Measurements from ENCODE around the gene TSPYL2.

Gene TSPYL2

GRCh38 chrX:53080628-53081580, 1.3 kb upstream of the TSPYL2 start:
- peak; percentile 27 for DNase-seq

GRCh38 chrX:53082773-53083616, 828 bp downstream of the TSPYL2 start:
- DNase-seq = no peak

GRCh38 chrX:53084043-53084570, 1.9 kb downstream of the TSPYL2 start:
- DNase-seq = no peak

- DNase-seq = no peak
Measured at GRCh38 chrX:53084863-53085262, 2.7 kb downstream of the TSPYL2 start.

- DNase-seq = no peak
Measured at GRCh38 chrX:53085661-53086229, 3.6 kb downstream of the TSPYL2 start.

- no peak for DNase-seq
Measured at GRCh38 chrX:53086464-53086863, 4.3 kb downstream of the TSPYL2 start.

- DNase-seq = no peak
Measured at GRCh38 chrX:53087388-53087831, 5.2 kb downstream of the TSPYL2 start.

- DNase-seq = peak; percentile 89
Measured at GRCh38 chrX:53088136-53088974, 6.2 kb downstream of the TSPYL2 start.

GRCh38 chrX:53089224-53089842, 7.2 kb downstream of the TSPYL2 start:
- DNase-seq = peak; percentile 64

- DNase-seq = no peak
Measured at GRCh38 chrX:53089925-53090324, 7.8 kb downstream of the TSPYL2 start.

GRCh38 chrX:53091354-53091753, 9.2 kb downstream of the TSPYL2 start:
- DNase-seq = no peak

- DNase-seq = peak; percentile 66
Measured at GRCh38 chrX:53093177-53093655, 11.0 kb downstream of the TSPYL2 start.

GRCh38 chrX:53093748-53094581, 11.8 kb downstream of the TSPYL2 start, which contains the start of gene KANTR:
KANTR (plus strand) TSS chrX:53094142; CDS start chrX:53124273, 30,131 bp downstream.
- DNase-seq = peak; percentile 88

- DNase-seq = no peak
Measured at GRCh38 chrX:53094582-53094905, 12.4 kb downstream of the TSPYL2 start.

GRCh38 chrX:53095796-53096195, 13.6 kb downstream of the TSPYL2 start:
- no peak for DNase-seq

- no peak for DNase-seq
Measured at GRCh38 chrX:53114864-53115549, 32.8 kb downstream of the TSPYL2 start.

- DNase-seq = no peak
Measured at GRCh38 chrX:53115550-53115874, 33.3 kb downstream of the TSPYL2 start.

- no peak for DNase-seq
Measured at GRCh38 chrX:53116101-53116500, 33.9 kb downstream of the TSPYL2 start.

GRCh38 chrX:53122013-53122412, 39.8 kb downstream of the TSPYL2 start:
- no peak for DNase-seq

GRCh38 chrX:53125506-53125905, 43.3 kb downstream of the TSPYL2 start:
- DNase-seq = no peak

Measured in CD4-positive, alpha-beta T cell treated with Interleukin-4 for 4 hours (primary cell).